A549 (cell line): ENCODE measurements around the gene FASTK. TPM values are rescaled to one million over a fixed set of nuclear protein-coding genes. Genes with fewer than 3 reads are reported as not detected.

Source experiments
- ATAC-seq, 2 experiments: fragments of 200-7000 bp in 1 of 2; fragments of >200 bp in 1 of 2; cut with Nextera tagmentation in 1 of 2; cut with Tn5 transposase in 1 of 2; 3 replicates each; pipeline versions ENCODE4 v1.8.0 to v1.9.1; 2018 to 2020; ENCODE audit warnings: mild to moderate bottlenecking in 1 of 2, moderate library complexity in 1 of 2
- CTCF ChIA-PET: fragments of 300-600 bp; sonication (Branson Sonifier 250); formaldehyde crosslinking; extraction: SDS; loops from one replicate; lab custom pipeline; 2021; ENCODE audit warnings: antibody characterized with exemption, inconsistent platforms; lab: Yijun Ruan, JAX
- POLR2A ChIA-PET: fragments of 350-600 bp; formaldehyde crosslinking; extraction: SDS; loops from one replicate; lab custom pipeline; 2021; ENCODE audit warnings: antibody characterized with exemption, inconsistent platforms; lab: Yijun Ruan, JAX
- DNase-seq, 2 experiments: peaks; one replicate each; pipeline versions ENCODE4 v3.0.0 to v3.0.0-alpha.2; 2011 to 2016; ENCODE audit warnings: low read depth in 1 of 2, low spot score in 1 of 2
- FAIRE-seq: peaks from 2 replicates; lab custom pipeline; 2011; peaks lifted over from hg19 to GRCh38; lab: Jason Lieb, UNC
- H3K27ac ChIP-seq, 2 experiments: fragments of >200 bp; sonication (Bioruptor Twin); formaldehyde crosslinking; 3 replicates each; pipeline ENCODE4 v1.5.1; 2016 to 2017
- H3K4me1 ChIP-seq: fragments of >200 bp; sonication (Bioruptor Twin); formaldehyde crosslinking; 3 replicates; pipeline ENCODE4 v1.6.1; 2016
- H3K4me2 ChIP-seq: fragments of >200 bp; sonication (Bioruptor Twin); formaldehyde crosslinking; 3 replicates; pipeline ENCODE4 v1.6.1; 2016
- H3K4me3 ChIP-seq: fragments of >200 bp; sonication (Bioruptor Twin); formaldehyde crosslinking; 3 replicates; pipeline ENCODE4 v1.5.1; 2016
- H3K9me3 ChIP-seq: fragments of >200 bp; sonication (Bioruptor Twin); formaldehyde crosslinking; 3 replicates; pipeline ENCODE4 v1.6.1; 2016
- CTCF ChIP-seq: fragments of >200 bp; sonication (Bioruptor Twin); formaldehyde crosslinking; IDR thresholded peaks from 3 replicates; pipeline ENCODE4 v1.5.1; 2016
- EHMT2 ChIP-seq: fragments of 200-600 bp; sonication (generic); IDR thresholded peaks from 2 replicates; pipeline ENCODE4 v1.6.1; 2016; ENCODE audit warnings: antibody characterized with exemption, low read depth, mild to moderate bottlenecking, moderate library complexity
- ELK1 ChIP-seq: fragments of 150-350 bp; IDR thresholded peaks from 2 replicates; pipeline ENCODE4 v1.6.1; 2014; ENCODE audit warnings: low read depth, mild to moderate bottlenecking, low read length
- EP300 ChIP-seq, 2 experiments: fragments of >200 bp; sonication (Bioruptor Twin); formaldehyde crosslinking; IDR thresholded peaks; 2 replicates in 1 of 2; 3 replicates in 1 of 2; pipeline ENCODE4 v1.6.1; 2016 to 2017
- ESRRA ChIP-seq: fragments of 150-350 bp; IDR thresholded peaks from 2 replicates; pipeline ENCODE4 v1.6.1; 2014; ENCODE audit warnings: mild to moderate bottlenecking, low read length, borderline replicate concordance
- FOXS1 ChIP-seq: fragments of 250-450 bp; sonication (Bioruptor Pico); IDR thresholded peaks from 2 replicates; pipeline ENCODE4 v1.5.0; 2020; ENCODE audit warnings: mild to moderate bottlenecking, moderate library complexity
- HDAC2 ChIP-seq: fragments of 200-600 bp; sonication (generic); IDR thresholded peaks from 2 replicates; pipeline ENCODE4 v1.6.1; 2016
- HOXB5 ChIP-seq: fragments of 250-450 bp; sonication (Bioruptor Pico); IDR thresholded peaks from 2 replicates; pipeline ENCODE4 v1.5.0; 2020; ENCODE audit warnings: mild to moderate bottlenecking, moderate library complexity
- JUN ChIP-seq, 2 experiments: fragments of >200 bp; sonication (Bioruptor Twin); formaldehyde crosslinking; IDR thresholded peaks; 2 replicates in 1 of 2; 3 replicates in 1 of 2; pipeline ENCODE4 v1.6.1; 2016 to 2017
- KDM1A ChIP-seq: fragments of 200-600 bp; sonication (generic); IDR thresholded peaks from 2 replicates; pipeline ENCODE4 v1.6.1; 2016; ENCODE audit warnings: low read depth, mild to moderate bottlenecking
- KDM5A ChIP-seq: fragments of 200-600 bp; sonication (generic); IDR thresholded peaks from 2 replicates; pipeline ENCODE4 v1.6.1; 2016; ENCODE audit warnings: antibody characterized with exemption, mild to moderate bottlenecking
- MYC ChIP-seq: IDR thresholded peaks from 2 replicates; pipeline ENCODE4 v1.6.1; 2012; ENCODE audit warnings: mild to moderate bottlenecking, inconsistent platforms, low read length, improper control_type of control experiment, borderline replicate concordance
- NPAS2 ChIP-seq: fragments of 250-450 bp; sonication (Bioruptor Pico); IDR thresholded peaks from 2 replicates; pipeline ENCODE4 v1.8.0; 2022; ENCODE audit warnings: mild to moderate bottlenecking, moderate library complexity, borderline replicate concordance
- PHF8 ChIP-seq: fragments of 200-600 bp; sonication (generic); IDR thresholded peaks from 2 replicates; pipeline ENCODE4 v1.6.1; 2016; ENCODE audit warnings: low read depth, mild to moderate bottlenecking, antibody characterized with exemption, moderate library complexity, borderline replicate concordance
- POLR2A ChIP-seq: IDR thresholded peaks from 2 replicates; pipeline ENCODE4 v1.6.1; 2012; ENCODE audit warnings: mild to moderate bottlenecking, low read length
- RARB ChIP-seq: fragments of 250-450 bp; sonication (Bioruptor Pico); IDR thresholded peaks from 2 replicates; pipeline ENCODE4 v1.8.0; 2021; ENCODE audit warnings: mild to moderate bottlenecking, moderate library complexity
- RCOR1 ChIP-seq: fragments of 150-350 bp; IDR thresholded peaks from 2 replicates; pipeline ENCODE4 v1.6.1; 2014; ENCODE audit warnings: antibody characterized with exemption, low read length, low read depth
- TP53 ChIP-seq: fragments of 250-450 bp; sonication (Bioruptor Pico); IDR thresholded peaks from 2 replicates; pipeline ENCODE4 v1.5.0; 2021; ENCODE audit warnings: mild to moderate bottlenecking, moderate library complexity
- ZNF302 ChIP-seq: fragments of 250-450 bp; sonication (Bioruptor Pico); IDR thresholded peaks from 2 replicates; pipeline ENCODE4 v1.9.0; 2021; ENCODE audit warnings: inconsistent platforms, mild to moderate bottlenecking, moderate library complexity
- WGBS: methylation state at CpG from one replicate; pipeline ENCODE4 v1.1.6; 2017; ENCODE audit errors: missing lambda C conversion rate; 5-methylcytosine and 5-hydroxymethylcytosine counted together
- polyA plus RNA-seq, 4 experiments: library from polyadenylated mRNA; depleted of rRNA in 3 of 4; stranded (reverse); fragments of >200 nt; fragmentation: RNase III in 1 of 4; extraction: RNeasy Plus Mini Kit Qiagen cat#74134 plus additional on column Dnase treatment in 1 of 4; gene quantifications; 2 replicates in 3 of 4; 3 replicates in 1 of 4; pipeline ENCODE4 v1.2.3, GENCODE V29; 2011 to 2017
- TF ChIP-seq, protein P1 (sequence below): fragments of 200-600 bp; sonication (generic); IDR thresholded peaks from 2 replicates; pipeline ENCODE4 v1.6.1; 2016; ENCODE audit warnings: antibody characterized with exemption, mild to moderate bottlenecking, moderate library complexity
- TF ChIP-seq, protein P2 (sequence below): IDR thresholded peaks from 2 replicates; pipeline ENCODE4 v1.6.1; 2012

FASTK gene
- polyA plus RNA-seq, 2 of the 4 experiments (the other 2 are of a cell fraction), result 38.5 to 72.4 TPM

- TF ChIP-seq RCOR1 (no peak), ELK1 (no peak), PHF8 (no peak), HDAC2 (no peak), JUN (IDR thresholded peaks at IDR 0.05) (no peak), EHMT2 (no peak), CTCF (no peak), ZNF302 (CRISPR knock-in tag) (no peak), RARB (no peak), EP300 (IDR thresholded peaks at IDR 0.05) (no peak), ESRRA (no peak), TP53 (CRISPR knock-in tag) (no peak), KDM1A (no peak), FOXS1 (CRISPR knock-in tag) (no peak), KDM5A (no peak), HOXB5 (CRISPR knock-in tag) (no peak), NPAS2 (CRISPR knock-in tag) (no peak), POLR2A (no peak)
- TF ChIP-seq, protein P1, sequence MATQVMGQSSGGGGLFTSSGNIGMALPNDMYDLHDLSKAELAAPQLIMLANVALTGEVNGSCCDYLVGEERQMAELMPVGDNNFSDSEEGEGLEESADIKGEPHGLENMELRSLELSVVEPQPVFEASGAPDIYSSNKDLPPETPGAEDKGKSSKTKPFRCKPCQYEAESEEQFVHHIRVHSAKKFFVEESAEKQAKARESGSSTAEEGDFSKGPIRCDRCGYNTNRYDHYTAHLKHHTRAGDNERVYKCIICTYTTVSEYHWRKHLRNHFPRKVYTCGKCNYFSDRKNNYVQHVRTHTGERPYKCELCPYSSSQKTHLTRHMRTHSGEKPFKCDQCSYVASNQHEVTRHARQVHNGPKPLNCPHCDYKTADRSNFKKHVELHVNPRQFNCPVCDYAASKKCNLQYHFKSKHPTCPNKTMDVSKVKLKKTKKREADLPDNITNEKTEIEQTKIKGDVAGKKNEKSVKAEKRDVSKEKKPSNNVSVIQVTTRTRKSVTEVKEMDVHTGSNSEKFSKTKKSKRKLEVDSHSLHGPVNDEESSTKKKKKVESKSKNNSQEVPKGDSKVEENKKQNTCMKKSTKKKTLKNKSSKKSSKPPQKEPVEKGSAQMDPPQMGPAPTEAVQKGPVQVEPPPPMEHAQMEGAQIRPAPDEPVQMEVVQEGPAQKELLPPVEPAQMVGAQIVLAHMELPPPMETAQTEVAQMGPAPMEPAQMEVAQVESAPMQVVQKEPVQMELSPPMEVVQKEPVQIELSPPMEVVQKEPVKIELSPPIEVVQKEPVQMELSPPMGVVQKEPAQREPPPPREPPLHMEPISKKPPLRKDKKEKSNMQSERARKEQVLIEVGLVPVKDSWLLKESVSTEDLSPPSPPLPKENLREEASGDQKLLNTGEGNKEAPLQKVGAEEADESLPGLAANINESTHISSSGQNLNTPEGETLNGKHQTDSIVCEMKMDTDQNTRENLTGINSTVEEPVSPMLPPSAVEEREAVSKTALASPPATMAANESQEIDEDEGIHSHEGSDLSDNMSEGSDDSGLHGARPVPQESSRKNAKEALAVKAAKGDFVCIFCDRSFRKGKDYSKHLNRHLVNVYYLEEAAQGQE, result no peak
- TF ChIP-seq, protein P2, sequence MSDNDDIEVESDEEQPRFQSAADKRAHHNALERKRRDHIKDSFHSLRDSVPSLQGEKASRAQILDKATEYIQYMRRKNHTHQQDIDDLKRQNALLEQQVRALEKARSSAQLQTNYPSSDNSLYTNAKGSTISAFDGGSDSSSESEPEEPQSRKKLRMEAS, result no peak
- no peaks in the 10 kb centered on the region for H3K9me3 ChIP-seq
- no peak overlapping the region for H3K4me2 ChIP-seq
- DNase-seq (no peak), ATAC-seq (no peak), FAIRE-seq (no peak)
- no peak overlapping the region for H3K27ac ChIP-seq
- ChIA-PET POLR2A (no interaction called here), CTCF (interaction anchor here (0.6 to 5.1 kb wide), 13 partner anchors 11 to 230 kb away, joined by 3 to 25 read pairs (median 3); partner anchors contain the start of gene GBX1)
- no peaks in the 10 kb centered on the region for H3K4me1 ChIP-seq
- no peak overlapping the region for H3K4me3 ChIP-seq
- WGBS, result 84% methylated on average over 8 of the region's 8 CpGs
These were observed 48.1 kb upstream of the FASTK start for GRCh38 chr7:151128716-151129115.

DNA sequence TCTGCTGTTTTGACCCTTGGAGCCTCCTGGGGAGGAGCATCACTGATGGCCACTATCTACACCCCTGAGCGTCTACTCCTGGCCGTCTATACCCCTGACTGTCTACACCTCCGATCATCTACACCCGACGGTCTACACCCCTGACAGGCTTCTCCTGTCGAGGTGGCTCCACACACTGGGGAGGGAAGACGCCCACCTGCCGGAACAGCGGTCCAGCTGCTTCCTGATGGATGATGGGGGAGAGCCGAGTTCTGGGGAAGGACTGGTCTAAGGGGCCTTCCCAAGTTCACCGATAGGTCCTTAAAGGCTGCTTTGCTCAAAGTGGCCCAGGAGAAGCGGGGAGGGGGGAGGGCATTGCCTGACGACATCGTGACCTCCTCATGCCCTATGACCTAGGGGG is 47.5 kb upstream of the FASTK start:
- FAIRE-seq, result no peak
- CTCF ChIA-PET, result interaction anchor here (0.6 to 5.1 kb wide), 12 partner anchors 11 to 230 kb away, joined by 3 to 63 read pairs (median 3); partner anchors contain the start of gene GBX1

More for the DNA sequence above, 47.5 kb upstream of the FASTK start:
- H3K27ac ChIP-seq, result no peak overlapping the region
- POLR2A ChIA-PET, result no interaction called here
- H3K4me2 ChIP-seq, result no peak overlapping the region
- TF ChIP-seq MYC (no peak), HDAC2 (no peak), EHMT2 (no peak), HOXB5 (CRISPR knock-in tag) (no peak)
- WGBS, result 85% methylated on average over 14 of the region's 14 CpGs
- H3K9me3 ChIP-seq, result no peaks in the 10 kb centered on the region
- H3K4me1 ChIP-seq, result no peaks in the 10 kb centered on the region
- H3K4me3 ChIP-seq, result no peak overlapping the region
- DNase-seq (no peak), ATAC-seq (no peak)
